Naive B cell (primary cell): Measurements from ENCODE around the gene PRKCE. TPM values are rescaled to one million over a fixed set of nuclear protein-coding genes. Genes with fewer than 3 reads are reported as not detected.

ENCODE experiments used
- ATAC-seq, 2 donors: fragments of 150-1000 bp; cut with Tn5 transposase; 2 replicates each; pipeline ENCODE4 v1.10.0; 2021; ENCODE audit warnings: low read depth in 2 of 2, mild to moderate bottlenecking in 2 of 2, moderate library complexity in 2 of 2
- DNase-seq: peaks from one replicate; pipeline ENCODE4 v3.0.0; 2022
- H3K27ac Mint-ChIP-seq, 6 donors: one replicate each; pipeline ENCODE4 v1.8.0; 2020 to 2022; ENCODE audit warnings: mild to moderate bottlenecking in 6 of 6, mixed read lengths in 6 of 6, moderate library complexity in 5 of 6, inconsistent platforms in 2 of 6
- H3K27me3 Mint-ChIP-seq, 3 donors: one replicate each; pipeline ENCODE4 v1.8.0; 2021 to 2022; ENCODE audit warnings: mixed read lengths in 3 of 3, mild to moderate bottlenecking in 1 of 3
- H3K36me3 Mint-ChIP-seq, 2 donors: one replicate each; pipeline ENCODE4 v1.8.0; 2020 to 2022; ENCODE audit warnings: mixed read lengths in 2 of 2, inconsistent platforms in 1 of 2, mild to moderate bottlenecking in 1 of 2
- H3K4me1 Mint-ChIP-seq, 3 donors: one replicate each; pipeline ENCODE4 v1.8.0; 2020 to 2022; ENCODE audit warnings: mixed read lengths in 3 of 3, inconsistent platforms in 1 of 3, mild to moderate bottlenecking in 1 of 3, moderate library complexity in 1 of 3
- H3K4me3 Mint-ChIP-seq, 8 donors: one replicate each; pipeline ENCODE4 v1.8.0; 2020 to 2022; ENCODE audit warnings: mild to moderate bottlenecking in 8 of 8, mixed read lengths in 8 of 8, moderate library complexity in 8 of 8, inconsistent platforms in 2 of 8
- H3K9me3 Mint-ChIP-seq, 7 donors: one replicate each; pipeline ENCODE4 v1.8.0; 2020 to 2022; ENCODE audit warnings: mixed read lengths in 7 of 7, mild to moderate bottlenecking in 5 of 7, inconsistent platforms in 2 of 7, moderate library complexity in 1 of 7
- polyA plus RNA-seq, 6 donors: library from polyadenylated mRNA; unstranded; fragments of 300-500 nt; fragmentation: Illumina TruSeq; gene quantifications; one replicate each; pipeline ENCODE4 v1.2.3, GENCODE V29; 2021; ENCODE audit warnings: low read depth in 6 of 6

PRKCE gene
- polyA plus RNA-seq, 6 donors from 2014 or later: 14.8 to 33.3 (median 23.2) TPM

DNA sequence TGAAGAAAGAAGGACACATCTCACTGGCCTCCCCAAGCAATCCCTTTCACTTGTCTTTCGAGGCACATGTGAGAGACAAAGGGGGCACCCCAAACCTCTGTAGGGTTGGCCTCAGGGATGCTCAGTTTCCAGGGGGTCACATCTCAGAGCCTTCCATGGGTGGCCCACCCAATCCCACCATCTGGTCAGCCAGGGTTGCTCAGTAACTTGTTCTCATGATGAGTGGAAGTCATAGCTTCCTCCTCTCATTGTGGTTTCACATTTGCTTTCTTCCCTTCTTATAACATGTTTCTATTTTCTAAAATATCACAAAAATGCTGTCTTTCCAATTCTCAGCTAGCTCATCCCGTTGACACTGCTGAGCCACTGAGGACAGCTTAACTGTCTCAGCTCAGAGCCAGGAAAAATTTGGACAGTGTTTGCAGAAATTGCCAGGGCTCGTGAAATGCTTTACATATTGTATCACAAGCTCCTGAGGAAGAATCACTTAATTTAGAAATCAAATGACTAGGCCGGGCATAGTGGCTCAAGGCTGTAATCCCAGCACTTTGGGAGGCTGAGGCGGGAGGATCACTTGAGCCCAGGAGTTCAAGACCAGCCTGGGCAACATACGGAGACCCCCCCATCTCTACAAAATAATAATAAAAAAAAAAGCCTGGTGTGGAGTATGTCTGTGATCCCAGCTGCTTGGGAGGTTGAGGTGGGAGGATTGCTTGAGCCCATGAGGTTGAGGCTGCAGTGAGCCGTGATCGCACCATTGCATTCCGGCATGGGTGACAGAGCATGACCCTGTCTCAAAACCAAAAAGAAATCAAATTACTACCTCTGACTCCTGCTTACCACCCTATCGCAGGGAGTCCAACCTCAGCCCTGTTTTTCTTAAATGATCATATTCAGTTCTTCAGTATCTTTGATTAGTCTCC lies 129.3 kb downstream of the PRKCE start:
- no peak for DNase-seq
- H3K27ac Mint-ChIP-seq: peak overlapping the region in 5 of 6 donors; percentile 3 to 74 (median 54)
- H3K4me3 Mint-ChIP-seq: peak overlapping the region in 3 of 8 donors; percentile 15 to 64 (median 30)
- no peak for ATAC-seq
- H3K9me3 Mint-ChIP-seq: no peaks in the 10 kb centered on the region
- H3K4me1 Mint-ChIP-seq: peaks cover 66 to 76% (median 76%) of the 10 kb centered on the region in 3 donors
- H3K36me3 Mint-ChIP-seq: peaks cover 0 to 5% of the 10 kb centered on the region in 2 donors
- no peaks in the 10 kb centered on the region for H3K27me3 Mint-ChIP-seq

DNA sequence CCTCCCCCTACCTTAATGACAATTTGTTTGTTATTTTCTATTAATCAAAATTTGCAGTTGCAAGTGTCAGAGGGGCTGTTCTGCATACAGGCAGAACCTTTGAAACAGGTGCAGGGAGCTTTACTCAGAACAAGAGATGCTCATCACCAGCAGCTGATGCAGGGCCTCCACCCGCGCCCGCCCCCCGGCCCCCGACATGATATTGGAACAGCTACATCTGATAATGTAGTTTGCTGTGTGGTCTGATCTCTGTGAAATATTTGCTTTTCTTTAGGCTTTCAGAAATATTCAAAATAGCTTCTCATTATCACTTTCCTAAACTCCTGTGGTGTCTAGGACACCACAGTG lies 130.0 kb downstream of the PRKCE start:
- H3K27me3 Mint-ChIP-seq: no peaks in the 10 kb centered on the region
- peaks cover 63 to 76% (median 75%) of the 10 kb centered on the region in 3 donors for H3K4me1 Mint-ChIP-seq
- peak overlapping the region in 1 of 8 donors; percentile 30 for H3K4me3 Mint-ChIP-seq

DNA sequence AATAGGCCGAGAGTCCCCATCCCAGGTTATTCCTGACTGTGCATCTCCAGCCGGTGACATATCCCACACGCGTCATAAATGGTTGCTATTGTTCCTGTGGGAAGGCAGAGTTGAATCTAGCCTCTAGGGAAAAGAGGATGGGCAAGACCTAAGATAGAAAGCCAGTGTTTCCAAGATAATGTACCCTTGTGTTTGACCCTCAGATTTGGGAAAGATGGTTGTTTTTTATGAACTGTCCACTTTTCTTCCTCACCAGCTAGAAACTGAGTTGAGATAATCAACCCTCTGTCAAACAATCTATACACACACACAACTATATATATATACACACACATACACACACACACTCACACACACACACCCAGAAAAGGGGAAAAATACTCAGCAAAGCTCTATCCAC lies 131.0 kb downstream of the PRKCE start:
- no peak overlapping the region for H3K4me3 Mint-ChIP-seq
- H3K4me1 Mint-ChIP-seq: peaks cover 60 to 76% (median 74%) of the 10 kb centered on the region in 3 donors
- H3K27me3 Mint-ChIP-seq: no peaks in the 10 kb centered on the region
- H3K9me3 Mint-ChIP-seq: no peaks in the 10 kb centered on the region
- H3K27ac Mint-ChIP-seq: peak overlapping the region in 4 of 6 donors; percentile 12 to 38 (median 19)
- no peak for ATAC-seq
- peaks cover 0 to 9% of the 10 kb centered on the region in 2 donors for H3K36me3 Mint-ChIP-seq
- no peak for DNase-seq

More for the DNA sequence above, 130.0 kb downstream of the PRKCE start:
- DNase-seq (no peak), ATAC-seq (no peak)
- peaks cover 0 to 9% of the 10 kb centered on the region in 2 donors for H3K36me3 Mint-ChIP-seq
- no peak overlapping the region for H3K27ac Mint-ChIP-seq
- H3K9me3 Mint-ChIP-seq: no peaks in the 10 kb centered on the region

DNA sequence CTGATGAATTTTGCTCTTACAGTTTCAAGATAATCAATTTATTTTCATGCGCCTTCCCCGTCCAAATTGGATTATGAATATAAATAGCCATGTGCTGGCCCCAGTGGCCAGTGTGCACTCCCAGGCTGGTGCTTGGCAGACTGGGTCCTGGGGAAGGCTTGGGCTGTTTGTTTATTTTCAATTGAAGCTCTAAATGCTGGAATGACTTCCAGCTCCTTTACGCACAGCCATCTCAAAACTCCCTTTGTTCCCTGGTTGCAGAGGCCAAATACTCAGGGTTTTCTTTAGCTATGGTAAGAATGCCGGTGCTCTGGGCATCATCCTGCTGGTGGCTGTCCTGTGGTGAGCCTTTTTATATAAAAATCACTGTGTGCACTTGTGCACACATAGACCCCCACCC lies 131.5 kb downstream of the PRKCE start:
- Mint-ChIP-seq H3K4me3 (peak overlapping the region in 1 of 8 donors; percentile 10), H3K4me1 (peaks cover 60 to 76% (median 74%) of the 10 kb centered on the region in 3 donors), H3K27me3 (no peaks in the 10 kb centered on the region), H3K27ac (peak overlapping the region in 3 of 6 donors; percentile 11 to 20 (median 12)), H3K36me3 (peaks cover 0 to 9% of the 10 kb centered on the region in 2 donors), H3K9me3 (no peaks in the 10 kb centered on the region)
- no peak for ATAC-seq
- no peak for DNase-seq

DNA sequence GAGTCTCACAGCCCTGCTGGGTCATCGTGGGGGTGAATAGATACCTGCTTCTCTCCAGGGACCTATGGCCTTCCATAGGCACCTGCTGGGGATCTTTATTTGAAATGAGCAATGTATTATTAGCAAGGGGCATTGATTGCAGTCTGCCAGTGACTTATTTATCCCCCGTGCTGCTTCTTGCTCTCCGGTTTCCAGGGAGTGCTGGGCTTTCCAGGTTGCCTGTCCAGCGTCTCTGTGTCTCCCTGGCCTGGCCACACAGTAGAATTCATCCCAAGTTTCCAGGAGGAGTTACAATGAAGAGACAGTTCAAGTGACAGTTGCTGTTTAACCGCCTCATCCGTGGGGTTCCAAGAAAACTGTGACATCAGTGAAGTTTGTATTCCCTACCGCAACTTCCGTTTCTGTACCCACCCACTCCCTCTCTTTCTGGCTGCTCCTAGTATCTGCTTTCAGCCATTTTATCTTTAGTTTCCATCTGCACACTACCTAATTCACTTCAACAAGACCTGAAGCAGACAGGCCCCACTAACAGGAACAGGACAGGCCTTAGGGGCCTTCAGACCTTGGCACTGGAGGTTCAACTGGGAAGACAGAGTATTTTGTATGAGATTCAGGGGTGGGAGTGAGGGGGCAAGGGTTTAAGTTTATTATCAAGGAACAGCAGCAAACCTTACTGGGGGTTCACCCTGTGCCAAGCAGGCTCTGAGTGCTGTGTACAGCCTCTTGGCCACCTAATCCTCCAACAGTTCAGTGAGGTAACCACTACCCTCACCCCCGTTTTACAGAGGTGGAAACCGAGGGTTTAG lies 134.8 kb downstream of the PRKCE start:
- peak overlapping the region in 5 of 6 donors; percentile 8 to 90 (median 70) for H3K27ac Mint-ChIP-seq
- DNase-seq: no peak

DNA sequence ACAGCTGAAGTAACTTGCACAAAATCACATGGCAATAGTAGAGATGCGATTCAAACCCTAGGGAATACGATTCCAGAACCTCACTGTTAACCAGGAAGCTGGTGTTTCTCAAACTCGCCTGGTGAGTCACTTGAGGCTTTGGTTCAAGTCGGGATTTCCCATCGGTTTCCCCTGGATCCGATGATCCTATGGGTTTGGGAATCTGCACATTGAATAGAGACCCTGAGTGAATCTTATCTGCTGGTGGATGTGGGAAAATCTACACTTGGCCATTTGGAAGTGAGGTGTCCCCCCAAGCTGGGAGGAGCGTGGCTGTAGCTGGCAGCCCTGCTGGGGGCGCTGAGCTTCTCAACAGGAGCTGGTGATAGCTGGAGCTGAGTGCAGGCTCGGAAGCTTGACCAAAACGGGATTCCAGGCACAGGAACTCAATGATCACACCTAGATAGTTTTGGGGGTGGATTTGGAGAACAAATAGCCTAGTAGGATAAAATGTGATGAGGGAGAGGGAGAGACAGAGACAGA lies 135.4 kb downstream of the PRKCE start:
- Mint-ChIP-seq H3K36me3 (peaks cover 0 to 12% of the 10 kb centered on the region in 2 donors), H3K4me1 (peaks cover 53 to 87% (median 76%) of the 10 kb centered on the region in 3 donors), H3K4me3 (no peak overlapping the region), H3K27me3 (no peaks in the 10 kb centered on the region), H3K9me3 (no peaks in the 10 kb centered on the region), H3K27ac (peak overlapping the region in 3 of 6 donors; percentile 68 to 77 (median 74))
- DNase-seq: no peak
- ATAC-seq: no peak

More for the DNA sequence above, 134.8 kb downstream of the PRKCE start:
- Mint-ChIP-seq H3K4me3 (no peak overlapping the region), H3K27me3 (no peaks in the 10 kb centered on the region), H3K36me3 (peaks cover 0 to 12% of the 10 kb centered on the region in 2 donors), H3K4me1 (peaks cover 56 to 80% (median 75%) of the 10 kb centered on the region in 3 donors), H3K9me3 (no peaks in the 10 kb centered on the region)
- ATAC-seq: no peak

DNA sequence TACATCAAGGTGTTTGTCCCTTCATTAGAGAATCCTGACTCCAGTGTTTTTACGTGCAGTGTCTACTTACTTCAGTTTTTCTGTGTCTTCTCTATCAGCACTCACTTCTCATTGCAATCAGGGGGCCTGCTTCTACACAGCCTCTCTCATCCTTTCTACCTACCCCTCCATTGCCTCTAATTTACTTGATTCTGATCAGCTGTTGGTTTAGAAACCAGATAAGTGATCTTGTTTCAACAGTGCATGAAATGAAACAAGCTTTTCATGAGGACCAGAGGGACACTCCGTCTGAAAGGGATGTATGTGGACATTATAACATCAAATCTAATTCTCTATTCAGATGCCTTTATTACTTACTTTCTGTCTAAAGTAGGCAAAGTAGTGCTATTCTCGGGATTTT lies 136.9 kb downstream of the PRKCE start:
- DNase-seq (no peak), ATAC-seq (no peak)
- H3K4me3 Mint-ChIP-seq: no peak overlapping the region
- peaks cover 55 to 89% (median 83%) of the 10 kb centered on the region in 3 donors for H3K4me1 Mint-ChIP-seq
- no peaks in the 10 kb centered on the region for H3K27me3 Mint-ChIP-seq
- H3K9me3 Mint-ChIP-seq: no peaks in the 10 kb centered on the region
- peak overlapping the region in 3 of 6 donors; percentile 2 to 44 (median 9) for H3K27ac Mint-ChIP-seq
- H3K36me3 Mint-ChIP-seq: peaks cover 0 to 12% of the 10 kb centered on the region in 2 donors

DNA sequence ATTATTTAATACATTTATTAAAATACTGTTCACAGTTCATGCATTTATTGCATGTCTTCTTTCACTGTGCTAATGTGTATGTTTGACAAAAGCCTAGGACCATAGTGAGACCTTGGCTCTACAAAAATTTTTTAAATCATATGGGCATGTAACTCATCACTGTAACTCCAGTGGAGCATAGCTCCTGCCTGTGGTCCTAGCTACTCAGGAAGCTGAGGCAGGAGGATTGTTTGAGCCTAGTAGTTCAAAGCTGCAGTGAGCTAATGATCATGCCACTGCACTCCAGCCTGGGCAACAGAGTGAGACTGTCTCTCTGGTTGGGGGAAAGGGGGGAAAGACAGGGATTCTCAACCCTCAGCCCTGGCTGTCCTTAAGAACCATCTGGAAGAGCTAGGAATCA lies 137.8 kb downstream of the PRKCE start:
- H3K4me1 Mint-ChIP-seq: peaks cover 49 to 85% (median 81%) of the 10 kb centered on the region in 3 donors
- H3K4me3 Mint-ChIP-seq: peak overlapping the region; percentile 22 to 85 (median 60)
- ATAC-seq (peak; percentile 76 to 92), DNase-seq (peak; percentile 27)
- no peaks in the 10 kb centered on the region for H3K27me3 Mint-ChIP-seq
- peaks cover 0 to 9% of the 10 kb centered on the region in 2 donors for H3K36me3 Mint-ChIP-seq
- no peaks in the 10 kb centered on the region for H3K9me3 Mint-ChIP-seq
- H3K27ac Mint-ChIP-seq: peak overlapping the region in 5 of 6 donors; percentile 16 to 89 (median 77)

DNA sequence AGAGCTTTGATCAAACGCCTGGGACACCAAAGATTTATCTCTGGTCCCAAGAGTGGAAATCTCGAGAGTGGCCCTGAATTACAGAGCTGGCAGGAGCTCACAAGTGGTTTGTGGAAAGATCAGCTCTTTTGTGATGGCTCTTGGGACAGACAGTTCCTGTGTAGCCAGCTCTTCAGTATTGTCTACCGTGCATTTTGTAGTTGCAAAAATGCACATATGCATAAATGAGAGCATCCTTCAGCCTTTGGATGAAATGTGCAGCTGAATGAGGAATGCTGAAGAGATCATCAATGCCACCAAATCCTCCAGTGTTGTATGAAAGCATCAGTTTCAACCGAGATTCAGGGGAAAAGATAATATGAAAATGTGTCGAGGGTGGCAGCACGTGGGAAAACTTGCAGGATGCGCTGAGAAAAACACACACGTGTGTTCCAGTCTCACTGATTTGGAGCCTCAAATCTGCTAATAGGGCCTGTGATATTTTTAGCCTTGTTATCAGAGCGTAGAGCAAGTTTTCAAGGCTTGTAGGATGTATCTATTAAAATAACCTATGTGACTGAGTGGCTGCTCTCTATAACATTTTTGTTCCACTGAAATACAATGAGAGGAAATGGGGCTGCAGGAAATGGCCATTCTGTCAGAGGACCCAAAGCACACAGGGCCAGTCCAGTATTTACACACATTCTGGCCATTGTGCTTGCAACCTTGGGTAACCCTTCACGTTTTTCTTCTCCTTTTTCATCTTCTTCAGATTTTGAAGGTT lies 138.7 kb downstream of the PRKCE start:
- no peak for DNase-seq
- no peak for ATAC-seq
- Mint-ChIP-seq H3K27me3 (no peaks in the 10 kb centered on the region), H3K4me3 (peak overlapping the region in 1 of 8 donors; percentile 85), H3K9me3 (no peaks in the 10 kb centered on the region), H3K36me3 (peaks cover 0 to 12% of the 10 kb centered on the region in 2 donors), H3K4me1 (peaks cover 57 to 92% (median 83%) of the 10 kb centered on the region in 3 donors), H3K27ac (peak overlapping the region in 2 of 6 donors; percentile 32 to 75)

DNA sequence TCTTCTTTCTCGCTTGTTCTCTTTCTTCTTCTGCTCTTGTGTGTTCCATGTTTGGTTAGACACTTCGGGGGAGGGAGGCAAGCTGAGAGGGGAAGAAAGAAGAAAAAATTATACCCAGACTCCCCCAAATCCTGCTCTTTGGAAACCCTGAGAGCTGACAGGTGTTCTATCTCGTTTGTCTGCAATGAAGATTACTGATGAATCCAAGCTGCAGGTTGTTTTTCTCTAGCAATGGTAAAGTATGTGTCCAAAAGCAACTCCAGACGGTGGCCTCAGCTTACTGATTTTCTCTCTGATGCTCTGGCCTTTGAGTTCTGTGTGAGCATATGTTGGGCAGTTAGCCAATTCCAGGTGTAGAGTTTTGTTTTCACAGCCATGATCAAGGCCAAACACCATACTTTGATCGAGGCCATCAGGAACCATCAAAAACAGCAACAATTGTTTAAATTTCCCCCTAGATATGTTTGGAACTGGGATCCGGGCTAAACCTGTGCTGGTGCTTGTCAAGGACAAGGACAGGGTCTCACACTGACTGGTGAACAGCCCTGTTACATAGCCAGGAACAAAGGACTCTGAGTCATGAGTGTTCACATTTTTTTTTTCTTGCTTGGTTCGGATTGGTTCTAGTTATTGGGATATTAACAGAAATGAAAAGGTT lies 142.0 kb downstream of the PRKCE start:
- Mint-ChIP-seq H3K36me3 (peaks cover 0 to 9% of the 10 kb centered on the region in 2 donors), H3K27me3 (no peaks in the 10 kb centered on the region), H3K4me3 (no peak overlapping the region), H3K27ac (peak overlapping the region in 4 of 6 donors; percentile 20 to 91 (median 52)), H3K9me3 (no peaks in the 10 kb centered on the region), H3K4me1 (peaks cover 58 to 87% (median 69%) of the 10 kb centered on the region in 3 donors)
- DNase-seq (no peak), ATAC-seq (no peak)

DNA sequence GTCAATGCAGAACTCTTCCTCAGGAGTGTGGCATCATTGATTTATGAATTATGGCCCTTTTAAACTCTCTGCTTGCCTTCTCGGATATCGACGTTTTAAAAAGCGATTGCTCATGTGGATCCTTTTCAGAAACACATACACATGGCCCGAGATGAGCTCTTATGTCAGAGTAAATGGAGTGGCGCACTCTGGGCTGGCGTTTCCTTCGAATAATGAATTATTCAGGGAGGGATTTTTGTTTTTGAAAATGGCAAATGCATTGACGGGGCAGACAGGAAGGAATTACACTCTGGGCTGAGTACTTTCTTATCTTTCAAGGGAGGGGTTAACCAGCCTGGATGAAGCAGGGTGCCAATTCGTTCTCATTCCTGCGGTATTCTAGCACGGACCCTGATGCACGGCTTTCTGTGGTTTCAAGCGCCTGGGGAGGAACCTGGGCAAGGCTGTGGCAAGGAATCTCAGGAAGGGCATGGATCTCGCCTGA lies 142.7 kb downstream of the PRKCE start:
- peak overlapping the region in 1 of 6 donors; percentile 91 for H3K27ac Mint-ChIP-seq
- H3K4me3 Mint-ChIP-seq: no peak overlapping the region
- no peaks in the 10 kb centered on the region for H3K27me3 Mint-ChIP-seq

DNA sequence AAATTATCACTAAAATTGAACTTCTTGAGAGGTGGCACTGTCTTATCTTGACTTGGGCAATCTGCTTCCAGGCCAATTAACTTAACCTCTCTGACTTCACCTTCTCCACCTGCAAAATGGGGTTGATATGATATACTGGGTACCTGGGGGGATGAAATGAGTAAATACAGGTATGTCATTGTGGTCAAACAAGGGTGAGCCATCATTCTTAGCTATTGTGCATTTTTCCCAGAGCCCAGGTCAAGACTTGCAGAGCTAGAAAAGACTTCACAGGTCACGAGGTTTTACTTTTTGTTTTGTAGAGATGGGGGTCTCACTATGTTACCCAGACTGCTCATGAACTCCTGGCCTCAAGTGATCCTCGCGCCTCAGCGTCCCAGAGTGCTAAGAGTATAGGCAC lies 145.0 kb downstream of the PRKCE start:
- peaks cover 0 to 9% of the 10 kb centered on the region in 2 donors for H3K36me3 Mint-ChIP-seq
- H3K4me1 Mint-ChIP-seq: peaks cover 56 to 77% (median 61%) of the 10 kb centered on the region in 3 donors
- ATAC-seq: no peak
- no peak for DNase-seq
- H3K27ac Mint-ChIP-seq: peak overlapping the region in 1 of 6 donors; percentile 43
- no peak overlapping the region for H3K4me3 Mint-ChIP-seq
- H3K9me3 Mint-ChIP-seq: no peaks in the 10 kb centered on the region
- H3K27me3 Mint-ChIP-seq: no peaks in the 10 kb centered on the region

More for the DNA sequence above, 142.7 kb downstream of the PRKCE start:
- Mint-ChIP-seq H3K36me3 (peaks cover 0 to 9% of the 10 kb centered on the region in 2 donors), H3K4me1 (peaks cover 51 to 79% (median 61%) of the 10 kb centered on the region in 3 donors), H3K9me3 (no peaks in the 10 kb centered on the region)
- ATAC-seq (no peak), DNase-seq (no peak)
